ENCODE data around the gene MYO1B.

MYO1B gene

DNA sequence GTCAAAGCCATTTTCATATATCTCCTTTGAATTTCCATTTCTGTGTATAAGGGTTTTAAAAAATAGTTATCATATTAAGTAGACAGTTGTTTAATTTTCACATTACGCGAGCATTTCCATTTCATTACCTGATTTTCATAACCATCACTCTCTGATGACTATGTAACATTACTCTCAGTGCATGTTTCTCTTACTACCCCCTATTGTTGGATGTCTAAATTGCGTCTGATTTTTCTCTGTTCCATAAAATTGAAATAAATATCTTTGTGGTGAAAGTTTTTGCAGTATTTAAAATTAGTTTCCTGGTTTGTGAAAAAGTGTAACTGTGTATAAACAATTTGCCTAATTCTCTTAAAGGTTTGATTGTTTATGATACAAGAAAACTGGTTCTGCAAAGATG, 123.8 kb downstream of the MYO1B start:
- Histone ChIP-seq H3K4me3 (ENCODE audit: low read depth in 1 of 2, low read length in 2 of 2) (no peak overlapping the region), H3K27ac (ENCODE audit: low read length) (no peak overlapping the region), H3K27me3 (ENCODE audit: low read depth, low read length) (no peaks in the 10 kb centered on the region), H3K9me3 (ENCODE audit: control insufficient read depth in 1 of 2, low read length in 2 of 2) (no peaks in the 10 kb centered on the region), H3K4me1 (ENCODE audit: control insufficient read depth in 1 of 2, insufficient read depth in 2 of 2, low read length in 2 of 2) (no peaks in the 10 kb centered on the region), H3K36me3 (ENCODE audit: control insufficient read depth in 1 of 2, insufficient read depth in 2 of 2, low read length in 2 of 2) (no peaks in the 10 kb centered on the region)

DNA sequence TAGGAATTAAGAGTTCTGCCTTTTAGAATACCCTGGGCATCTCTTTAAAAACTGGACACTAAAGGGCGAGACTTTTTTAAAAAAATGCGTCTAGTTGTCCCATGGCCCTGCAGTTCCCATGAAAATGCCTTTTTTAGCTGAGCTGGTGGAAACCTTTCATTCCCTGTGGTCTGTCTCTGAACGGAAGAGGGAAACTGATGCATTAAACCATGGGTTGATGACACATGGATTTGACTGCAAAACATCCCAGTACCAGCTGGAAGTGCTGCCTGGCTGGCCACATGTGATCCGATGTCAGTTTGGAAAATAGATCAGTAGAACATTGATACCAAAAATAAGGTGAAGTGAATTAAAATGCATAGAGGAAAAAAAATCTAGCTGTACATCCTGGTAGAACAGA, 129.2 kb downstream of the MYO1B start:
- no peaks in the 10 kb centered on the region for H3K9me3 ChIP-seq (ENCODE audit: control insufficient read depth in 1 of 2, low read length in 2 of 2)
- H3K4me3 ChIP-seq (ENCODE audit: low read depth in 1 of 2, low read length in 2 of 2): no peak overlapping the region
- H3K4me1 ChIP-seq (ENCODE audit: control insufficient read depth in 1 of 2, insufficient read depth in 2 of 2, low read length in 2 of 2): peaks cover 0 to 9% of the 10 kb centered on the region in 2 donors
- H3K27me3 ChIP-seq (ENCODE audit: low read depth, low read length): no peaks in the 10 kb centered on the region
- no peaks in the 10 kb centered on the region for H3K36me3 ChIP-seq (ENCODE audit: control insufficient read depth in 1 of 2, insufficient read depth in 2 of 2, low read length in 2 of 2)
- no peak overlapping the region for H3K27ac ChIP-seq (ENCODE audit: low read length)

DNA sequence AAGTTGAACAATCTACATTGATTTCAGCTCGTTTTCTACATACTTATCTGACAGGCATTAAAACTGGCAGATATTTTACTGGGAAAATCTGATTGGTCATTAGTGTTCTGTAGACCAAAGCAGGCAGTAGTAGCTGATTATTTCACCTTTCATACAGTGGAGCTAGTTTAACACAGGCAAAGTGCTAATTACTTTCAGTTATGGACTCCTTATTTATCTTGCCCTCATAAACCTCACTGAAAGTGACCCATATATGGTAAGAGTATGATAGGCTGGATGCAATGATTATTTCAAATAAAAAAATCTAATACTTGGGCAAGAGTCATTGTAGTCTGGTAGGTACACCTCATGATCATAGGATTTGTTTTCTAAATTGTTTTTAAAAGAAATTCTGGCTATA, 129.7 kb downstream of the MYO1B start:
- no peak overlapping the region for H3K4me3 ChIP-seq (ENCODE audit: low read depth in 1 of 2, low read length in 2 of 2)
- H3K36me3 ChIP-seq (ENCODE audit: control insufficient read depth in 1 of 2, insufficient read depth in 2 of 2, low read length in 2 of 2): no peaks in the 10 kb centered on the region
- no peaks in the 10 kb centered on the region for H3K9me3 ChIP-seq (ENCODE audit: control insufficient read depth in 1 of 2, low read length in 2 of 2)
- H3K27me3 ChIP-seq (ENCODE audit: low read depth, low read length): no peaks in the 10 kb centered on the region
- H3K27ac ChIP-seq (ENCODE audit: low read length): no peak overlapping the region
- peaks cover 0 to 9% of the 10 kb centered on the region in 2 donors for H3K4me1 ChIP-seq (ENCODE audit: control insufficient read depth in 1 of 2, insufficient read depth in 2 of 2, low read length in 2 of 2)

DNA sequence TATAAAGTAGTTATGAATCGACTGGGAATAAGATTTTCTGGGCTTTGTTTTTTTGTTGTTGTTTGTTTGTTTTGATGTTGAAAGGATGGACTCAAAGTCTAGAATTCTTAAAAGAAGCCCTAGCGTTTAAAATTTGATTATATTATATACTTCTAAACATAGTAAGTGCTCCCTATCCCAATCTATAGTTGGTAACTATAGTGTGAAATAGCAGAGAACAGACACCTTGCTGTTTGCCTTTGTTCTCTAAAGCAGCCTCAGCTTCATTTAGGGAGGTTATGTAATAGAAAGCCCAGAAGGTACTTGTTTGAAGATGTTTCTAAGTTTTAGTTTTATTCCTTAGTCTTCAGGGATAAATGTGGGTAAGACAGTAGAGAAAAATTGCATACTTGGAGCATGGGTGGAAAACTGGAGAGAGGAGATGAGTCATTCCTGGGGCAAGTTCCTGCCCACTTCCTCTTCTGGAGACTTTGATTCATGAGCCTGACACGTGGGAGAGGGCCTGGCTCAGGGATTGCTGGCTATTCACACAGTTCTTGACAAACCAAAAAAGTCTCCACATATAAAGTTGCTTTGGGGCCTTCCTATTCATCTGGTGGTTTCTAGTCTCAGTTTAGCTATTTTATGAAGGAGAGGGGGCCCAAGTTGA, 131.9 kb downstream of the MYO1B start:
- Histone ChIP-seq H3K36me3 (ENCODE audit: control insufficient read depth in 1 of 2, insufficient read depth in 2 of 2, low read length in 2 of 2) (no peaks in the 10 kb centered on the region), H3K27me3 (ENCODE audit: low read depth, low read length) (no peaks in the 10 kb centered on the region), H3K4me3 (ENCODE audit: low read depth in 1 of 2, low read length in 2 of 2) (no peak overlapping the region), H3K27ac (ENCODE audit: low read length) (no peak overlapping the region), H3K4me1 (ENCODE audit: control insufficient read depth in 1 of 2, insufficient read depth in 2 of 2, low read length in 2 of 2) (peaks cover 0 to 9% of the 10 kb centered on the region in 2 donors), H3K9me3 (ENCODE audit: control insufficient read depth in 1 of 2, low read length in 2 of 2) (no peaks in the 10 kb centered on the region)

DNA sequence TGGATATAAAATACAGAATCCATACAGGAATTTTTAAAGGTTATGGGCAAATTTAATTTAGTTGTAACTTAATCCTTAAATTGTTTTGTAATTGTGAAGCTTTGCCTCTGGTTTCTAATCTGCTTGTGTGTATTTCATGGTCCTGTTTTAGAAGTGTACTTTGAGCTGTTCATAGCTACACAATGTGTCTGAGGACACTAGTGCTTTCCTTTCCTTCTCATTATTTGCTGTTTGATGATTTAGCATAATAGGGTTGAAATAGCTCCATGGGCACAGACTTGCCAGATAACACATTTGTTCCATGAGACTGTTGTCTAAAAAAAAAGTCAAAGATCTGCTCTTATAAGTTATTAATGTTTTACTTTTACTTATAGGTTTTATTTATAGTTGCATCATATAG, 134.2 kb downstream of the MYO1B start:
- Histone ChIP-seq H3K4me3 (ENCODE audit: low read depth in 1 of 2, low read length in 2 of 2) (no peak overlapping the region), H3K27me3 (ENCODE audit: low read depth, low read length) (no peaks in the 10 kb centered on the region), H3K36me3 (ENCODE audit: control insufficient read depth in 1 of 2, insufficient read depth in 2 of 2, low read length in 2 of 2) (no peaks in the 10 kb centered on the region), H3K27ac (ENCODE audit: low read length) (no peak overlapping the region), H3K4me1 (ENCODE audit: control insufficient read depth in 1 of 2, insufficient read depth in 2 of 2, low read length in 2 of 2) (peaks cover 0 to 9% of the 10 kb centered on the region in 2 donors), H3K9me3 (ENCODE audit: control insufficient read depth in 1 of 2, low read length in 2 of 2) (no peaks in the 10 kb centered on the region)

DNA sequence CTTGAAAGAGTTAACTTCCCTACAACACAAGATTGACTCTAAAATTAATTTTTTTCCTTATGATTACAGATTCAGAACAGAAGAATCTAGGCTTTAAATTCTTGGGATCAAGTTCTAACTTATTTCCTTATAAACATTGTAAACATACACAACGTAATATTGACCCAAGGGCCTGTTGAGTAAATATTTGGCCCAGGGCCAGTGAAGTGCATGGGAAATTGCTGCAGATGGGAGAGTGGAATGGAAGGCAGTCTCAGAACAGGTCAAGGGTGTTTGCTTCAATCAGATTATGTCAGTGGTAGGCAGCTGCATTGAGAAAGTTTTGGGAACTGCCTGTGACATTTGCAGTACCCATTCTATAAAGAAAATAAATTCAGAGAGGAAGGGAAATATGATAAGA, 137.6 kb downstream of the MYO1B start:
- Histone ChIP-seq H3K9me3 (ENCODE audit: control insufficient read depth in 1 of 2, low read length in 2 of 2) (no peaks in the 10 kb centered on the region), H3K27ac (ENCODE audit: low read length) (no peak overlapping the region), H3K4me1 (ENCODE audit: control insufficient read depth in 1 of 2, insufficient read depth in 2 of 2, low read length in 2 of 2) (peaks cover 0 to 5% of the 10 kb centered on the region in 2 donors), H3K27me3 (ENCODE audit: low read depth, low read length) (no peaks in the 10 kb centered on the region), H3K36me3 (ENCODE audit: control insufficient read depth in 1 of 2, insufficient read depth in 2 of 2, low read length in 2 of 2) (peaks cover 0 to 5% of the 10 kb centered on the region in 2 donors), H3K4me3 (ENCODE audit: low read depth in 1 of 2, low read length in 2 of 2) (no peak overlapping the region)

DNA sequence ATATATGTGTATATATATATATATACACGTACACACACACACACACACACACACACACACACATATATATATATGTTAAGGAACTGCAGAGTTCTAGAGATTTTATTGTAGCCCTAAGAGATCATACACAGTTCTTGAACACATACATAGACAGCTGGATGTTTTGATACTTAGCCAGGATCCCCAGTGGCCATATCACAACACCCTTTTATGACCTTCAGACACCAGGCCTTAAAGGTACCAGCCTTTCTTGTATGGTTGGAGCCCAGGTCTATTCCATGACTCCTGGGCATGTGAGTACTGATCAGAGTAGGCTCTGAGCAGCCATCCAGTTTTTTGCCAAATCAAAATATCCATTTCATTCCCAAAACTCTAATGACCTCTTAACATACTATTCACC, 138.3 kb downstream of the MYO1B start:
- Histone ChIP-seq H3K4me3 (ENCODE audit: low read depth in 1 of 2, low read length in 2 of 2) (no peak overlapping the region), H3K36me3 (ENCODE audit: control insufficient read depth in 1 of 2, insufficient read depth in 2 of 2, low read length in 2 of 2) (peaks cover 0 to 5% of the 10 kb centered on the region in 2 donors), H3K27me3 (ENCODE audit: low read depth, low read length) (no peaks in the 10 kb centered on the region), H3K9me3 (ENCODE audit: control insufficient read depth in 1 of 2, low read length in 2 of 2) (no peaks in the 10 kb centered on the region), H3K4me1 (ENCODE audit: control insufficient read depth in 1 of 2, insufficient read depth in 2 of 2, low read length in 2 of 2) (no peaks in the 10 kb centered on the region), H3K27ac (ENCODE audit: low read length) (no peak overlapping the region)

DNA sequence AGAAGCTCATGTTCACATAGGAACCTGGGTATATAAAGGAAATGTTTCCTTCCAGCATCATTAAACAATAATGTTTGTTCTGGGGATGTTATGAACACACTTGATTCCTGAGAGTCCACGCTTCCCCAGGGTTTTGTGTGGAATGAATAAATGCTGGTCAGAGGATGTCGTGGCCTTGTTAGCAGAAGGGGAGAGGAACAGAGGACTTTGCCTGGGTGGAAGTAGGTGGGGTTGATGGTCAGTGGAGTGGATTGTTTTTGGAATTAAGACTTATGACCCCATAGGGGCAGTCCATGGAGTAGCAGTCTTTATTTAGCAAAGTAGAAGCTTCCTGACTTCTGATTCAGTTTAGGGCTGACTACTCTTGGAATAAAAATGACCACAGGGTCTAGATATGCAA, 139.6 kb downstream of the MYO1B start:
- H3K9me3 ChIP-seq (ENCODE audit: control insufficient read depth in 1 of 2, low read length in 2 of 2): no peaks in the 10 kb centered on the region
- no peaks in the 10 kb centered on the region for H3K4me1 ChIP-seq (ENCODE audit: control insufficient read depth in 1 of 2, insufficient read depth in 2 of 2, low read length in 2 of 2)
- H3K27me3 ChIP-seq (ENCODE audit: low read depth, low read length): no peaks in the 10 kb centered on the region
- peaks cover 0 to 5% of the 10 kb centered on the region in 2 donors for H3K36me3 ChIP-seq (ENCODE audit: control insufficient read depth in 1 of 2, insufficient read depth in 2 of 2, low read length in 2 of 2)
- no peak overlapping the region for H3K4me3 ChIP-seq (ENCODE audit: low read depth in 1 of 2, low read length in 2 of 2)
- H3K27ac ChIP-seq (ENCODE audit: low read length): no peak overlapping the region

DNA sequence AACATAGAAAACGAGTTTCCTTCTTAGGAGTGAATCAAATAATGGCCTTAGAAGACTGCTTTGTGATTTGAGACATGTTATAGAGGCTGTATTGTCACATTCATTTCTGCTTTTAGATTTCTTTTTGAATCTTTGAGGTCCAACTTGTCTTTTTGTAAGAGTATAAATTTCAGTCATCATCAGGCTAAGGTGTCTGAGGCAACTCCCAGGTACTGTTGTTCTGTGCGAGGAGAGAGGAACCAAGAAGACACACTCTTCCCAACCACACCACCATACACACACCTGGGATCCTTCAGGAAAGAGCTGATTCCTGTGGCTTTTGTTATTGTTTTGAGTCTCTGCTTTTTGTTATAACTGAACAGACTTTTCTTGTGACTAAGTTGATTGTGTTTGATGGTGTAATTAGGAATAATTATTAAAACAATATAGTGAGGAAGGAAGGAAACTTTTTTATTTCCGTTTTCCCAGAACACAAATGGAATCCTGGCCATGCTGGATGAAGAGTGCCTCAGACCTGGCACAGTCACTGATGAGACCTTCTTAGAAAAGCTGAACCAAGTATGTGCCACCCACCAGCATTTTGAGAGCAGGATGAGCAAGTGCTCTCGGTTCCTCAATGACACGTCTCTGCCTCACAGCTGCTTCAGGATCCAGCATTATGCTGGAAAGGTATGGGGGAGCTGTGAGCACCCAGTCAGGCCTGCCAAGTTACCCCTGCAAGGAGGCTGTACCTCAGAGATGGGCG, 140.4 kb downstream of the MYO1B start:
- H3K9me3 ChIP-seq (ENCODE audit: control insufficient read depth in 1 of 2, low read length in 2 of 2): no peaks in the 10 kb centered on the region
- H3K4me3 ChIP-seq (ENCODE audit: low read depth in 1 of 2, low read length in 2 of 2): no peak overlapping the region
- peaks cover 0 to 5% of the 10 kb centered on the region in 2 donors for H3K36me3 ChIP-seq (ENCODE audit: control insufficient read depth in 1 of 2, insufficient read depth in 2 of 2, low read length in 2 of 2)
- H3K27ac ChIP-seq (ENCODE audit: low read length): no peak overlapping the region
- no peaks in the 10 kb centered on the region for H3K27me3 ChIP-seq (ENCODE audit: low read depth, low read length)
- no peaks in the 10 kb centered on the region for H3K4me1 ChIP-seq (ENCODE audit: control insufficient read depth in 1 of 2, insufficient read depth in 2 of 2, low read length in 2 of 2)

DNA sequence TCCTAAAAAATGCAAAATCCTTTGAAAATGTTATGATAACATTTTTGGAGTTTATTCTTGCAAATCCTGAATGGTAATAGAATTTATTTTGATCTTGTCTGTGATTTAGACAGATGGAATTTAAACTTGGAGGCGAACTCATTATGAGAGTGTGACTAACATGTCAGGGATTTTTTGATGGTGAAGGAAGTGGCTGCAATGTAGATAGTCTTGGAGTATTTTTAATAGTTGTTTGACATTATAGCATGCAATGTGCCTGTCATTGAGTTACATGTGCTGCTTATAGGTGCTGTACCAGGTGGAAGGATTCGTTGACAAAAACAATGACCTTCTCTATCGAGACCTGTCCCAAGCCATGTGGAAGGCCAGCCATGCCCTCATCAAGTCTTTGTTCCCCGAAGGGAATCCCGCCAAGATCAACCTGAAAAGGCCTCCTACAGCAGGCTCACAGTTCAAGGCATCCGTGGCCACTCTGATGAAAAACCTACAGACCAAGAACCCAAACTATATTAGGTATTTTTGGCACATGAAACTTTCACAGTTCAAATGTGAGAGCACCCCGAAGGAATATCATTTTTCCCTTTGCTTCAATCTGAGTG, 141.8 kb downstream of the MYO1B start:
- Histone ChIP-seq H3K27ac (ENCODE audit: low read length) (no peak overlapping the region), H3K4me1 (ENCODE audit: control insufficient read depth in 1 of 2, insufficient read depth in 2 of 2, low read length in 2 of 2) (no peaks in the 10 kb centered on the region), H3K27me3 (ENCODE audit: low read depth, low read length) (no peaks in the 10 kb centered on the region), H3K9me3 (ENCODE audit: control insufficient read depth in 1 of 2, low read length in 2 of 2) (no peaks in the 10 kb centered on the region), H3K4me3 (ENCODE audit: low read depth in 1 of 2, low read length in 2 of 2) (no peak overlapping the region), H3K36me3 (ENCODE audit: control insufficient read depth in 1 of 2, insufficient read depth in 2 of 2, low read length in 2 of 2) (peaks cover 4 to 5% of the 10 kb centered on the region in 2 donors)

DNA sequence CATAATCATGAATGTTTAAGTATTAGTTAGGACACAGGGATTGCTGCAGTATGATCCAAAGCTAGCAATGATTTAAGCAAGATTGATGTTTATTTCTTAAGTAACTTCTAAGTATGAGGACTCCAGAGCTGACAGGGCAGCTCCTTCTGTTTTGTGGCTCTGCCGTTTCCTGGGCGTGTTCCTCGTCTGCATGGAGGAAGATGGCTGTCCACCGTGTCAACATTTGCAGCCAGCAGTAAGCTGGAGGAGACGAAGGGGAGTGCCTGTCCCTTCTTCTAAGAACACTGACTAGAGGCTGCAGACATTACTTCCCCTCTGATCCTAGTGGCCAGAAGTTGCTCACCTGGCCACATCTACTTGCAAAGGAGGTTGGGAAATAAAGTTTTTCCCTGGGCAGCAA, 144.1 kb downstream of the MYO1B start:
- Histone ChIP-seq H3K4me3 (ENCODE audit: low read depth in 1 of 2, low read length in 2 of 2) (no peak overlapping the region), H3K27me3 (ENCODE audit: low read depth, low read length) (no peaks in the 10 kb centered on the region), H3K9me3 (ENCODE audit: control insufficient read depth in 1 of 2, low read length in 2 of 2) (no peaks in the 10 kb centered on the region), H3K4me1 (ENCODE audit: control insufficient read depth in 1 of 2, insufficient read depth in 2 of 2, low read length in 2 of 2) (no peaks in the 10 kb centered on the region), H3K27ac (ENCODE audit: low read length) (no peak overlapping the region), H3K36me3 (ENCODE audit: control insufficient read depth in 1 of 2, insufficient read depth in 2 of 2, low read length in 2 of 2) (peaks cover 4 to 5% of the 10 kb centered on the region in 2 donors)

Data from muscle layer of duodenum (tissue), 2 donors.